ENCODE measurements around the gene SYT9.

The SYT9 gene

DNA sequence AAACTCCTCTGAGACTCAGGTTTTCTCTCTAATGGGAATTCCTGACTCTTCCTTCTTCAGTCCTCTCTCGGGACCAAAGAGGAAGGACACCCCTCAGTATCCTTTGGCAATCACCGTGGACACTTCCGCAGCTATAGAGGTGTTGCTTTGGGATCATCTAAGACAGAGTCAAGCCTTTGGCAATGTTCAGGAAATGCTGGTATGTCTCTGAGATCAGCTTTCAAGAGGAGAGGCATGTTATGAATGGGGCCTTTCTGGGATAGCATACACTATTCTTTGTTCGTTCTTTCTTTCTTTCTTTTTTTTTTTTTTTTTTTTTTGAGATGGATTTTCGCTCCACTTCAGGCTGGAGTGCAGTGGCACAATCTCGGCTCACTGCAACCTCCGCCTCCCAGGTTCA, 219.4 kb downstream of the SYT9 start:
- no peak for DNase-seq (ENCODE audit: low read depth)

DNA sequence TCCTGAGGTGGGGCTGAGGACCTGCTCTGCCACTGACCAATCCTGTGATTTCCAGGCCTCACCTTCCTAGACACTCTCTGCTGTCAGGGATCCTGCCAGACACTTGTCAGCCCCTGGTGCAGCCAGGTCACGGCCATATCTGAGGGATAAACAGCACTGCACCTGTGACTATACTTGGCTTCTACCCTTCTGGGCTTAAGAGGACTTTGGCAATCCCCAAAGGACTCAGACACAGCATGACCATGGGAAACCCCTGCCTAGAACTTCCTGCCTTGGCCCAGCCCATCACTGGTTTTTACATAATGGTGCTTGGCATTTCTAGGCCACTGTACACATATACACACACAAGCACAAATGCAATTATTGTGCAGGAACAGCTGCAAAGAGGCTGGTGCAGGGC, 222.0 kb downstream of the SYT9 start:
- DNase-seq (ENCODE audit: low read depth) = no peak

DNA sequence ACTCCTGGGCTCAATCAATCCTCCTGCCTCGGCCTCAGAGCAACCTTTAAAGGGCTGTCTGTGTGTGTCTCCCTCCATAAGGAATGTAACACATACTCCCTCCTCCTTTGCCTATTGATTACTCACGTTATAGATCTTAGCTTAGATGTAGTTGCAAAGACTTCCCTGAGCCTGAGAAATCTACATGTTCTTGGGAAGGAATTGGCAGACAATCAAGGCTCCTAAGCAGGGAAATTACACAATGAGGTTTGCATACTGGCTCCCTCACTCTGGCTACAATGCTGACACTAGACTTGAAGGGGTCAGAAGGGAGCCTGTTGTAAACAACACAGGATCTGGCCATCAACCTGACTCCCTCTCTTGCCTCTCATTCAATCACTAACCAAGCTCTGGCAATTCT, 228.4 kb downstream of the SYT9 start:
- no peak for DNase-seq (ENCODE audit: low read depth)

DNA sequence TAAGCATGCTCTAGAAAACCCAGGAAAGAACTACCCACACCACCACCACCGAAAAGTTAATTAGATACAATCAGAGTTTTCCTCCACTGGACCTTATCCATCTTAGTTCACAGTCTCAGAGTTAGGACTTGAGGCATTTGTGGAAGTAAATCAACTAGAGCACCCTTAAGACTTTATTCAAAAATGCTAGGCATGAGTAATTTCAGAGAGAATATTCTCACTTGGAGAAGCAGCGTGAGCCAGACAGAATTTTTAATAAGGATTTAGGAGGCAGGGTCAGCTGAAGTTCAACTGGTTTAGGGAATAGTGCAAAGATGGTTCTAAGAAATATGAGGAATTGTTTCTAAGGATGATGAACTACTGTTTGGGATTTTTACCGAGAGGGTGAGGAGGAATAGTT, 232.4 kb downstream of the SYT9 start:
- no peak for DNase-seq (ENCODE audit: low read depth)

DNA sequence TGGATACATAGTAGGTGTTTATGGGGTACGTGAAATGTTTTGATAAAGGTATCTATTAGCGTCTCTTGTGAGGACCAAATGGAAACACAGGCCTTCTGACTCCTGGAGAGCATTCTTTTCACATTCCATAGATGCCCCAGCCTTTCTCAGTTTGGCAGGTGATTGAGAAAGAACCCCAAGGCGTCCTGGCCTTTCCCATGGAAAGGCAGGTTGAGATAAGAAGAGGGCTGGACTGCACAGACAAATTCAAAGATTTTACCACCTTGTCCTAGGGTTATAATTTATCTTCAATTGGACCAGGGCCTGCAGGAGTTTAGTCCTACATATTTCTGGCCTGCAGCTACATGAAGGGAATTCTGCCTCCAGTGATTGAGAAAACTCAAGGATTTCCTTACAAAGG, 232.9 kb downstream of the SYT9 start:
- no peak for DNase-seq (ENCODE audit: low read depth)

DNA sequence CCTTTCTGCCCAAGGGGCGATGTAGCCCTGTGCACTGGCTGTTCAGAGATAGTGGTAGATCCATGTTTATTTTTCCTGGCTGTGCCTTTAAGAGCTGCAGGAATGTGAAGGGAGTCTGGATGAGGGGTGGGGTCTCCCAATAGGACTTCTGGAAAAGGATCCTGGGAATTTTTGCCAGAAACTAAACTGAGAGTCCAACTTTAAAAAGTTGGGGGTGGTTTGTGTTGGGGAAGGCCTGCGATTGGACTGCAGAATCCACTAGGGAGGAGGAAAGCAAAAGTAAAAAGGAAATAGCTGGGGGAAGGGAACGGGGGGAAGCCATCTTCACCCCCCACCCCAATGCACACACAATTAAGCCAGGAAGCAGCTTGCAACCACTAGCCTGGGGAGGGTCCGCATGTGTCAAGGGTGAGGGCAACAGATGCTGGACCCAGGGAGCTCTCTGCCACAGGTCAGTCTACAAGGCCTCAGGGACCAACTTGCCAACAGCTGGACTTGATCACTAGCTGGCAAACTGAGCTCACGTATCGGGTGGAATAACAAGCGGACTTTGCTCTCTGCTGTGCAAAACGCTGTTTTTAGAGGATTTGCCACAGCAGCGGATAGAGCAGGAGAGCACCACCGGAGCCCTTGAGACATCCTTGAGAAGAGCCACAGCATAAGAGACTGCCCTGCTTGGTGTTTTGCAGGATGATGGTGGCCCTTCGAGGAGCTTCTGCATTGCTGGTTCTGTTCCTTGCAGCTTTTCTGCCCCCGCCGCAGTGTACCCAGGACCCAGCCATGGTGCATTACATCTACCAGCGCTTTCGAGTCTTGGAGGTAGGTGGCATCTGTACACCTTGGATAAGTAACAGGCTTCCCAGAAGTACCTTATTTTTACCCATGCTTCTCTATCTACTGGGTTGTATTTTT, 233.7 kb downstream of the SYT9 start, which contains the start of gene OLFML1:
Gene OLFML1 (plus strand): TSS at position 321 of the 912 bp plus-strand sequence. CDS start 370 bp downstream, at position 691.
- DNase-seq (ENCODE audit: low read depth) = no peak

DNA sequence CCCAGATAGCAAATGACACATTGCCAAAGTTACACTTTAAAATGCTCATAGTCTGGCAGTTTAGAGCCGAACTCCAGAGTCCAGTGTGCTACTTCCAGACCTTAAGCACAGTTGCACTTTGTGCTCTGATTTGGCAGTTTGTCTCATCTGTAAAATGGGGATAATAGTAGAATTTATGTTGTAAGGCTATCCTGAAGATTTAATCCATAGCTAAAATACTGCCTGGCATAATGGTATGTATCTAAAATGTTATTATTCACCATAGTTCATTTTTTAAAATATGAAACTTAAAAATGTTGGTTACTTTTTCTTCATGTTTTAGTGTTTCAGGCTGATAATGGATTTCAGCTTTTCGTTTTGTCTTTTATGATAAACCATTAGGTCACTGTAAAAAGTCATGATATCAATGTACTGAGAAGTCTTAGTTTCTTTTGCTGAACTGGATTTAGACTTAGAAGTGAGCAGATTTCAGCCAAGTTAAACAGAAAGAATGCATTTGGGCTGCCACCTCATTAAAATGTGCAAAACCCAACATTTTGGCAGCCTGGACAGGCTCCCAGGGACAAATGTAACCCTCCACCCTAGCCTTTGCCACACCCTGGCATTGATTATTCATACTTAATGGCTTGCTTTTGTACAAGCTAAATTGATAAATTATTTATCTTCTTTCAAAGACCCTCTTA, 234.5 kb downstream of the SYT9 start:
- DNase-seq (ENCODE audit: low read depth) = no peak

DNA sequence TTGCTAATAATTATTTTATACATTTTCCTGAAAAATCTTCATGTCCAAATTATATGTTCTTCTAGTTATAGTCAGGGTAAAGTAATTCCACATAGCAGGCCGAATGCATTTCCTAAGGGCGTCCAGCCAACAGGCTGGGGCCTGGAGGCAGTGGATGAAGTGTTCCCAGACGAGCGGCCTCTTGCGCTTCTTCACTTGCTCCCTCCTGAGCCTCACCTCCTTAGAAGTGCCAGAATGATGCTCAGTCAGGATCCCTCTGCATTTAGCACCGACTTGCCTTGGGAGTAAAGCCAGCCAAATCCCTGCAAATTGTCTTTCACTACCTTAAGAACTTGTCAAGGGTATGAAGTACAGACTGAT, 235.1 kb downstream of the SYT9 start:
- no peak for DNase-seq (ENCODE audit: low read depth)

DNA sequence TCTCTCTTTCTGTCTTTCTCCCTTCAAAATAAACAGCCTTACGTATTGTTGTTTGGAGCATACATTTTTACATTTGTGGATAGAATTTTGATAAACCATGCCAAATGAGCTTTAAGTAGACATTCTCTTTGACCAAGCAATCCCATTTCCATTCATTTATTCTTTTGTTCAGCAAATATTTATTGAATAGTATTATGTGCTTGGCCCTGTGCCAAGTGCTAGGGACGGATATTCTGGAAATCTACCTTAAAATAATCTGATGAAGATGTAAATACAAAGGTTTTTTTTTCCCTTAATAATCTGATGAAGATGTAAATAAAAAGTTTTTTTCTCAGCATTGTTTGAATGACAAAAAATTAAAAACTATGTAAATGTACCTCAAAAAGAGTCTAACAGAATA, 235.7 kb downstream of the SYT9 start:
- no peak for DNase-seq (ENCODE audit: low read depth)

DNA sequence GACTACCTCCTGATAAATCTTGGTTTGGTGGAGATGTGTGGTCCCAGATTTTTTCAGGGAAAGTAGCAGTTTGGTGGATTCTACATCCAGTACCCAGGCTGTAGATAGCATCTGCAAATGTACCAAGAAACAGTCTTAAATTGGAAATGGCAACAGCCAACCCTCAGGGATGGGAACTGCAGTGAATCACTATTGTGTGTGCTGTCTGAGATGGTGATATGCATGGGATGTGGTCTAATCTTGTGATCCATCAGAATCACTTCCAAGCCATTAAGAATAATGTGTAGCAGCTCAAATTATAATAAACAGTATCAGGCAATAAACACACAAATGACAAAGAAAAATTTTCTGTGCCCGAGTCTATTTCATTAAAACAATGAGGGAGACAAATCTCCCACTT, 237.0 kb downstream of the SYT9 start:
- DNase-seq (ENCODE audit: low read depth) = no peak

DNA sequence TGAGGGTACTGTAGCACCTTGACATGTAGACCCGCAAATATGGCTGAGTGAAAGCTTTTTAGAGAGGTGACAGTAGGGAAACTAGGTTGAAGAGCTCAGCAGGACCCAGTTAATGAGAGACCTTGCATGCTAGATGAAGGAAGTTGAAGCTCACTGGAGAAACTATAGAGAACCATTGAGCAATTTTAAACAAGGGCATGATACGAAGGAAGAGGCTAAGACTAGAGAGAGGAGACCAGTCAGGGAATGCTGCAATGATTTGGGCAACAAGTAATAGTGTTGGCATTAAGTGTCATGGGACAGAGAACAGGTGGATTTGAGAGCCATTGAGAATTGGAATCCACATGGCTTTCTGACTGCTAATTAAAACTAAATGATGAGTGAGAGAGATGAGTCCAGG, 237.7 kb downstream of the SYT9 start:
- DNase-seq (ENCODE audit: low read depth) = no peak

DNA sequence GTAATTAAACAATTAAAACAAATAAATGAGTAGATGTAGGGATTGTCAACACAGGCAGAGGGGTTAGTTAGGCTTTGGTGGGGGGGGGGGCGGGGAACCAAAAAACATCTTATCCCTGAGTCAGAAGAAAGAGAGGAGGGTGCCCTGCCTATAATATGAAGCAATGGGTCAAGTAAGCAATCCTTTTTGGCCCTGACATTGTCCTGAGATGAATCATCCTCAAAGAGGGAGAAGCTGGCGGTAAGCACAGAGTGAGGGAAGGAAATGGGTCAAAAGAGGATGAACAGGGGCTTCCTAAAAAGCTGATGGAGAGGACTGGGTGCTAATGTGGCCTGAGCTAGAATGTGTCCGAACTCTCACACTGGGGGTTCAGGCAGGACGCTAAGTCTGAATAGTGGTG, 238.3 kb downstream of the SYT9 start:
- DNase-seq (ENCODE audit: low read depth) = peak; percentile 71

DNA sequence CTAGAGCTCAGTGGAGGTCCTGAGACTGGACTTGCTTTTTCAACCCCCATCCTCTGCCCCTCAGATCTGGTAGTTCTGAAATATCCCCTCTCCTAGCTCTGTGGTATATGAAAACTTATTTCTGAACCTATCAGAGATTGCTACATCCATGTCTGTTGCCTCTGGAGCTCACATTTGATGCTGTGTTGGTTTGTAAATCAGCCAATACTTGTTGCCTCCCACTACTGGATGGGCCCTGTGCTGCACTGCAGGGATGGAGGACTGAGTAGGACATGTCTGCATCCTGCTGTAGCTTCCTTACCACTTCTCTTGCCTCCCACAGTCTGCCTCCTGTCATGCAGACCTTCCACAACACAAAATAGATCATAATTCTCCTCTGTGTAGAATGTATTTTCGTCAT, 238.8 kb downstream of the SYT9 start:
- no peak for DNase-seq (ENCODE audit: low read depth)

DNA sequence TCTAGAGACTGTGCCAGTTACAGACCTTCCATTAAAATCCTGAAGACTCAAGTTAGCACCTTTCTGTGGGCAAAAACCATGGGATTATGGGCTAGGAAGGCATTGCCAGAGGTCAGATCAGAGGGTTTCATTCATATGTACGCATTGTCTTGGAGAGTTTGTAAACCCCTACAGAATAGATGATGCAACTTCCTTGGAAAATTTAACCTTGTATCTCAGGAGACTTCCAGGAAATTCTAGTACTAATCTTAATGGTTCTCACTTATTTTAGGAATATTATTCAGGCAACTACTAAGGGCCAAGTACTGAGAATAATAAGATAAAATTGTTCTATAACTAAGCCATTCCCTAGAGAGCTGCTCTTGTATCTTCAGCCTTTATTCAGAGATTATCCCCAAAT, 240.5 kb downstream of the SYT9 start:
- no peak for DNase-seq (ENCODE audit: low read depth)

DNA sequence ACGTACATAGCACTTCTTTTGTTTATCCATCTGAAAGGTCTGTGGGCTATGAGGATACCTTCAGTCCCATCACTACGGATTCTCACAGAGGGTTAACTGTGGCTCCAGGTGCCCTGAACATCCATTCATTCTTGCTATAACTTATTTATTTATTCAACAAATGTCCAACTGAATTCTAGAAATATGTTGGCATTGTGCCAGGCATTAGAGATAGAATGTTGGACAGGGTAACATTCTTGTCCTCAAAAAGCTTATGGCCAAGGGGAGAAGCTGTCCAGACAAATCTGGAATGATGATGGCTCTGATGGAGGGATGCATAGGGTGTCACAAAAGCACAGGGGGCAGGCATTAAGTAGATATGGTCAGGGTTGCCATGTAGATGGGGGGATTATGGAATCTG, 242.0 kb downstream of the SYT9 start:
- DNase-seq (ENCODE audit: low read depth) = no peak

DNA sequence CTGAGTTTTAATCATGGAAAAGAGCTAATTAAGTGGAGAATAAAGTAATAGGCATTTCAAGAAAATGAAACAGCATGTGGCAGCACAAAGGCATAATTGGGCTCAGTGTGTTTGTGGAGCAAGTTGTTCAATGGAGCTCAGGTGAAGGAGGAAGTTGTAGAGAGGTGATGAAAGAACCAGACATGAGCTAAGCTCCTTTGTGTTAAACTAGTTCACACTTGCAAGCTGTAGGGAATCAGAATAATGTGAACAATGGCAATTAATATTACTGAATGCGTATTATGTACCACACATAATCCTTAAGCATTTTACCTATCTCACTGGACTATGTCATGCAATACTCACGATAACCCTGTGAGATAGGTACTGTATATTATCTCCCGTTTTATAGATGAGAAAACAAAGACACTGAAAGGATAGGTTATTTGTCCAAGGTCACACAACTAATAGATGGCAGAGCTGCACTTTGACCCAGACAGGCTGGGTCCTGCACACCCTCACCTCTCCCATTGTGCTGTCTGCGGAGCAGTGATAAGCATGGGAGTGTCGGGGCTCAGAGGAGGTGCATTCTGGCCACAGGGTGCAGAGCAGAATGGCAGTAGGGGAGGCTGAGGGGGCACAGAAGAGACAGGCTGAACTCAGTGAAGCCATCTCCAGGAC, 242.5 kb downstream of the SYT9 start:
- no peak for DNase-seq (ENCODE audit: low read depth)

DNA sequence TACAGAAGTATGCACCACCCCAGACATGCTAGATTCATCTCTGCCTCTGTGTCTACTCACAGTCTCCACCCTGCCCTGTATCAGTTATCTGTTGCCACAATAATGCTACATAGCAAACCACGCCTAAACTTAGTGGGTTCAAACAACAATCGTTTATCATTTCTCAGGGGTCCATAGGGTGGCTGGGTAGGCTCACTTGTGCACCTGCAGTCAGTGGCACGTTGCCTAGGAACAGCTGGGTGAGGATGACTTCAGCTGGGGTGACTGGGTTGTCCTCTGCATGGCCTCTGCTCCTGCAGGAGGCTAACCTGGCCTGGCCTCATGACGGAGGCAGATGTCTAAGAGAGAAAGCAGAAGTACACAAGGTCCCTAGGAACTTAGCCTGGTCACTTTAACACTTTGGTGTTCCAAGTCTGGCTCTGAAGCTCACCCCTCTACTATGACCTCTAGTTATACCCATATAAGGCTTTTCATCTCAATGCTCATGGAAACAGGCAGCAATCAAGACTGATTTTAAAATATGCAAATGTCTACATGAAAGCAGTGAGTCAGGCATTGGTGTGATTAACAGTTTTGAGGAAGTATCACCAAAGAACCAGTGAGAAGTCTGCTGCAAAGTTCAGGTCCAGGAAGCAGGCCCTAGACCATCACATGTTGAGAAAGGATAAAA, 244.3 kb downstream of the SYT9 start:
- DNase-seq (ENCODE audit: low read depth) = no peak

DNA sequence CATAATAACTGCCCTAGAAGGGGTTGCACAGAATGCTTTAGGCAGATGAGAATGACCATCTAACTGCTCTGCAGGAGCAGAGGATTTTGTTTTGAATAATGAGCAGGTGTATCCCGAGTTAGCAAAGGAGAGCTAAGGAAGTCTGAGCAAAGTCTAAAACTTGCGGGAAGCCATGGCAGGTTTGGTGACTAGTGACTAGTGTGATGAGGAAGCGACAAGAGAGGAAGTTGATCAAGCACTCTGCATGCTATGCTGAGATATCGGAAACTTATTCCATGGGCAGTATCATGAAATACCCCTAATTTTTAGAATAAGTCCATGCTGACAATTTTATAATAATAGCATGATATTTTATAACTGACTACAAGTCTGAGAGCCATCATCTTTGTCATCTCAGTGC, 246.5 kb downstream of the SYT9 start:
- no peak for DNase-seq (ENCODE audit: low read depth)

DNA sequence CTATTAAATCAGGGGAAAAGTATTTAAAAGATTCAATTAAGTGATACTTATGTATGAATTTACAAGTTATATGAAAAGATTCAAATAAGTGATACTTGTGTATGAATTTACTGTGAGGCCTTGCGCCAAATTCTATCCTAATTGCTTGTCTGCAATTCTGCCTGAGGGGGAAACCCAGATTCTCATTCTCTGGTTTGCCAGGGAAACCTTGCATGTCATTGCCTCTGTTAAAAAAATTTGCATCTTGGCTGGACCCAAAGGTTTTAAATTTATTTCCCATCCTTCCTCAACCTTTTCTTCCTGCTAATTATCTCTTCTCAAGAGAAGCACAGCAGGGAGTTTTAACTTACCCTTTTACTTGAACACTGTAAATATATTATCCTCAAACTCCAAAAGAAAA, 247.4 kb downstream of the SYT9 start:
- no peak for DNase-seq (ENCODE audit: low read depth)

DNA sequence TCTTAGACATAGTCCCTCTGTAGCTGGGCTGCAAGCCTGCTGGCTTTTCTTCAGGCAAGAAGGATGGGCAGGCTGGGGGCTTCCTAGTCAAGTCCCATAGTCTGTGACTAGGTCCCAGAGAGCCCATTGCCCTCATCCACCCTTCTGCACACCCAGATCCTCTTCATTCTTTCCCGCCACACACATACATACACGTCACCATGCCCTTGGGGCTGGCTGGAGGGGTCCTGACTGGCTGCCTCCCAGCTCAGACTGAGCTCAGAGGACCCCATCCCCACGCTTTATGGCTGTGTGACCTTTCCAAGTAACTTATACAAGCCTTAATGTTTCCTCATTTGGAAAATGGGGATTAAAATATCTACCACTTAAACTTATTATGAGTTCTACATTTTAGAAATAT, 248.5 kb downstream of the SYT9 start:
- DNase-seq (ENCODE audit: low read depth) = no peak

DNA sequence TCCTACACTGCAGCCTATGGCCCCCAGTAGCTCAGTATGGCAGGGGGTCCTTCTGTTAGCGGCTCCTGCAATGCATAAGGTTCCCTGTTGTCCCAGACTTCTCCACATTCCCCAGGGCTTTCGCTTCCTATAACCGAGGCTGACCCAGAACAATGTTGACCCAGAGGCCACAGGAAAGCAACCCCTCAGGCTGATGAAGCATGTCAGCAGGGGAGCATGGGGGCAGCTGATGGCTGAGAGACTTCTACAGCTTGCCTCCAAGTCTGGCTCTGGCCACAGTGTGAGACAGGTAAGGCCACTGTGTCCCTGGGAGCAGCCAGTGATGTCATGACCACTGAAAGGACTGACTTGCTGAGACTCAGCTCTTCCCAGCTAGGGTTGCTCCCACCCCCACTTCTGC, 249.5 kb downstream of the SYT9 start:
- no peak for DNase-seq (ENCODE audit: low read depth)

DNA sequence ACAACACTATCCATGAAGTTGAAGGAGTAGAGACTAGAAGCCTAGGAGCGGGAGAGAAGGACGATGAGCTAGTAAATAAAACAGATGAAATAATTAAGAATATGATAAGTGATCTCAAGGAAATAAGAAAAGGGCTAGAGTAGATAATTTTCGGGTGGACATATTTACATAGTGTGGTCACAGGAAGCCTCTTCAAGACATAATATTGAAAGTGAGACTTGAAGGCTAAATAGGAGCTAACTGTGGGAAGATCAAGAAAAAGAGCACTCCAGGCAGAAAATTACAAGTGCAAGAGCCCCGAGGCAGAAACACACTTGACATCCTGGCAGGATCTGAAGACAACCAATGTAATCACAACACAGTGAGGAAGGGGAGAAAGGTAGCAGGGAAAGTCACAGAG, 250.2 kb downstream of the SYT9 start:
- no peak for DNase-seq (ENCODE audit: low read depth)

DNA sequence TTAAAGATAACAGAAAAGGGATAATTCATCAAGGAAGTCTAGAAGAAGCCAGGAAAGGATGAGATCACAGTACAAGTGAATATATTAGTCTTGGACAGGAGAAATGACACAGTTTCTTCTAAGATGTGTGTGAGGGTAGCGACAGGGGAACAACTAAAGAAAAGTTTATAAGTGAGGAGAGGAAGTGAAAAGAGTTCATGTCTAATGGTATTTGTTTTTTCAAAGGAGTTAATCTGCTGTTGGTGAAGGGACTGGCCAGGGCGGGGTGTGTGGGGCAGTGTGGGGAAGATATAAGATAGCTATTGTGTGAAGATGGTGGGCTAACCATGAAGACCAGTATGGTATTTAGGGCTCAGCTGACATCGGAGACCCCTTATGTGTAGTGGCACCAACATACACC, 254.5 kb downstream of the SYT9 start:
- no peak for DNase-seq (ENCODE audit: low read depth)
